HG03432 (cell line): ENCODE results near the gene KLHL18.
A peak's percentile ranks its signal among the peaks of the same experiment; 100 is the strongest.
"Not testable (repeated sequence)": the region's sequence is repeated elsewhere in the genome, so short reads cannot be mapped to it uniquely, and the experiment has no call there.

Experiments used
- ATAC-seq: cut with Tn5 transposase; IDR thresholded peaks from one replicate; pipeline ENCODE4 v1.9.1; 2021; ENCODE audit warnings: mild to moderate bottlenecking, moderate library complexity; ENCODE audit not compliant: unreplicated experiment

KLHL18 gene

DNA sequence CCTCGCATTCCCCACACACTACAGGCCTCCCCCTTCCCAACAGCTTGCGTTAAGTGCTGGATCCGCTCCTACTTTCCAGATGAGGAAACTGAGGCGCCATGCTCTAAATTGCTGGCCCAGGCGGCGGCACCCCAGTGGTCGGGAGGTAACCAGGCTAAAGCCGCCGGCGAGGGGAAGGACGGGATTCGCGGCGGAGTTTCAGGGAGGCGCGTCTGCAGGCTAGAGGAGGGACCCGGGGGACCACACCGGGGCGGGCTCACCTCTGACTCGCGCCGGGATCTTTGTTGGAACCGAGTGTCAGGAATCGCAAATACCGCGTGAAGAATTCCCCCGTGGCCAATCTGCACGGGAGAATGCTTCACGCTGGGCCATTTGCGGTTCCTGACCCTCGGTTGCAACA is 73.5 kb downstream of the KLHL18 start:
- ATAC-seq = no peak

DNA sequence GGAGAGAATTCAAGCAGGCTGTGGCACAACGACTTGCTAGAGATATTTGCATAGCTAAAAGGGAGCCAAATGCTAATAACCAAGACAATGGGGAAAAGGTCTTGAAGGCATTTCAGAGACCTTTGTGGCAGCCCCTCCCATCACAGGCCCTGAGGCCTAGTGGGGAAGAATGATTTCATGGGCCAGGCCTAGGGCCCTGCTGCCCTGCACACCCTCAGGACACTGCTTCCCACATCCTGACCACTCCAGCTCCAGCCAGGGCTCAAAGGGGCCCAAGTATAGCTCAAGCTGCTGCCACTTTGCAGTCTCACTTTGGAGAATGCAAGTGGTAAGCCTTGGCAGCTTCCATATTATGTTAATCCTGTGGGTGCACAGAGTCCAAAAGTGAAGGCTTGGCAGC is 76.6 kb downstream of the KLHL18 start:
- no peak for ATAC-seq

DNA sequence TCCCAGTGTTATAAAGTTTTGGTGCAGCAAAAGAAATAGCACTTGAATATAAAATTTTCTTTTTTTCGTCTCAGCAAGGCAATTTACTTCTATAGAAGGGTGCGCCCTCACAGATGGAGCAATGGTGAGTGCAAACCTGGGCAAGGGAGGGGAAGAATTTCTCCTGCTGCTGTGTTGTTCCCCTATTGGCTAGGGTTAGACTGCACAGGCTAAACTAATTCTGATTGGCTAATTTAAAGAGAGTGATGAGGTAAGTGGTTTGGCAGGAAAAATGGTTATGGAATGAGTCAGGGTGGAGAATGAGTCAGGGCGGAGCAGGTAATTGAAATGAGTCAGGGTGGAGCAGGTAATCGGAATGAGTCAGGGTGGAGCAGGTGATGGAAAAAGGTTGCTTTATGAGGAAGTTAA is 77.4 kb downstream of the KLHL18 start:
- not testable (repeated sequence) for ATAC-seq

DNA sequence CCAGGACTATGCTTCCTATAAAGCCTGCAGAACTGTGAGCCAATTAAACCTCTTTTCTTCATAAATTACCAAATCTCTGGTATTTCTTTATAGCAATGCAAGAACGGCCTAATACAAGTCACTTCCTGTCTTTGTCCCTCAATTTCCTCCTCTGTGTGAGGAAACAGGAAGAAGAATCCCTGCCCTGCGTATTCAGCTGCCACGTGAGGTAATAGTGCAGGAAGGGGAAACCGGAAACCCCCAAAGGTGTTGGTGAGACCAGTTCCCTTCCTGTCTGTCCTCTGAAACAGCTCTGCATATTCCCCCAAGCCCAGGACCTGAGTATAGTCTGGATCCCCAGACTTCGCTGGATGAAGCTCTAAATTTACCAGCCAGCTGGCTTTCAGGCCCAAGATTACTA is 80.0 kb downstream of the KLHL18 start:
- ATAC-seq = no peak

DNA sequence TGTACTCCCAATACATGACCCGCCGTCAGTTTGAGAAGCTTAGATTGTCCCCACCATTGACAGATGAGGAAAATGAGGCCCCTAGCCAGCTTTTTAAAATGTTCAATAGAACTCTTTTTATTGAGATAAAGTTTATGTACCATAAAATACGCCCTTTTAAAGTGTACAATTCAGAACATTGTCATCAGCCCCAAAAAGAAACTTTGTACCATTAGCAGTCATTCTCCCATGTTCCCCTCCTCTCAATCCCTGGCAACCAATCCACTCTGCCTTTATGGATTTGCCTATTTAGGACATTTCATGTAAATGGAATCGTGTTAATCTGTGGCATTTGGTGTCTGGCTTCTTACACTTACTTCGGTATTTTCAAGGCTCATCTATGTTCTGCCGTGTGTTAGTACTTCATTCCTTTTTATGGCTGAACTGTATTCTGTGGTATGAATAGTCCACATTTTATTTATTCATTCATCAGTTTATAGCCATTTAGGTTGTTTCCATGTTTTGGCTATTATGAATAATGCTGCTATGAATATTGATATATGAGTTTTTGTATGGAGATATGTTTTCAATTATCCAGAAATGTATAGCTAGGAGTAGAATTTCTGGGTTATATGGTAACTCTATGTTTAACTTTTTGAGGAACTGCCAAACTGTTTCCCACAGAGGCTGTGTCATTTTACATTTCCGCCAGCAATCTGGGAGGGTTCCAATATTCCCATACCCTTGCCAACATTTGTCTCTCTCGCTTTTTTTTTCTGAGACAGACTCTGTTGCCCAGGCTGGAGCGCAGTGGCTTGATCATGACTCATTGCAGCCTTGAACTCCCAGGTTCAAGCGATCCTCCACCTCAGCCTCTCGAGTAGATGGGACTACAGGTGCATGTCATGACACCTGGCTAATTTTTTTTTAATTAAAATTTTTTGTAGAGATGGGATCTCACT is 82.7 kb downstream of the KLHL18 start:
- no peak for ATAC-seq

DNA sequence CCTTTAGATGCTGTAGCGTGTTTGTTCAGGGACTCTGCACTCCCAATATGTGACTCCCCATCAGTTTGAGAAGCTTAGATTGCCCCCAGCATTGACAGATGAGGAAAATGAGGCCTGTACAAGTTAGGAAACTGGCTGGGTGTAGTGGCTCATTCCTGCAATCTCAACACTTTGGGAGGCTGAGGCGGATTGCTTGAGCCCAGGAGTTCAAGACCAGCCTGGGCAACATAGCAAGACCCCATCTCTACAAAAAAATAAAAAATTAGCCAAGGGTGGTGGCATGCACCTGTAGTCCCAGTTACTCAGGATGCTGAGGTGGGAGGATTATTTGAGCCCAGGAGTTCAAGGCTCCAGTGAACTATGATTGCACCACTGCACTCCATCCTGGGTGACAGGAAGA is 84.1 kb downstream of the KLHL18 start:
- no peak for ATAC-seq

DNA sequence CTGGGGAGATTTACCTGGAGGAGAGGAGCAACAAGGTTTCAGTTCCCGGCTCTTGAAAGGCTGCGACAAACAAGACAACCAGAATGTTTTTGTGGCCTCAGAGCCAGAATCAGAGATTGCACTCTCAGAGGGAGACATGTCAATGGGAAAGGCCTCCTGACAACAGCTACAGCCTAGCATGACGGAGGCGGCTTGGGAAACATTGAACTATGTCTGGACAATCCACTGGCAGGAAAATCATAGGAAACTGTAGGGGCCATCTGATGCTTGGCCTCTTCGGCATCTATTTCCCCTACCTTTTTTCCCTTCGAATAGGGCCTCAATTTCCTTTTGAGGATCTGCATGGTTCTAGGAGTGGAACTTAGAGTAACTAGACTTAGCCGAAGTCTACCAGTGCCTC is 84.9 kb downstream of the KLHL18 start:
- no peak for ATAC-seq

DNA sequence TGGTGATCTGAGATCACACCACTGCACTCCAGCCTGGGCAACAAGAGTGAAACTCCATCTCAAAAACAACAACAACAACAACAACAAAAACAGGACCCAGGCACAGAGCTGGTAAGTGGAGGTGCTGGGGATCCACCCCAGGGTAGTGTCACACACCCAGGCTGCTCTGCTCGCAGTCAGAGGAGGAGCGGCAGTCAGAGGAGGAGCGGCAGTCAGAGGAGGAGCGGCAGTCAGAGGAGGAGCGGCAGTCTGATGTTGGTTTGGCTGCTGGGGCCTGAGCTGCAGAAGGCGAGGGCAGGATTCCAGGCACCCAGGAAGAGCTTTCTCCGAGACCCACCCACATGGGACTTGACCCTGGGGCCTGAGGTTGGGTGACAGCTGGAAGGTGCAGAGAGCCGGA is 87.3 kb downstream of the KLHL18 start:
- not testable (repeated sequence) for ATAC-seq

DNA sequence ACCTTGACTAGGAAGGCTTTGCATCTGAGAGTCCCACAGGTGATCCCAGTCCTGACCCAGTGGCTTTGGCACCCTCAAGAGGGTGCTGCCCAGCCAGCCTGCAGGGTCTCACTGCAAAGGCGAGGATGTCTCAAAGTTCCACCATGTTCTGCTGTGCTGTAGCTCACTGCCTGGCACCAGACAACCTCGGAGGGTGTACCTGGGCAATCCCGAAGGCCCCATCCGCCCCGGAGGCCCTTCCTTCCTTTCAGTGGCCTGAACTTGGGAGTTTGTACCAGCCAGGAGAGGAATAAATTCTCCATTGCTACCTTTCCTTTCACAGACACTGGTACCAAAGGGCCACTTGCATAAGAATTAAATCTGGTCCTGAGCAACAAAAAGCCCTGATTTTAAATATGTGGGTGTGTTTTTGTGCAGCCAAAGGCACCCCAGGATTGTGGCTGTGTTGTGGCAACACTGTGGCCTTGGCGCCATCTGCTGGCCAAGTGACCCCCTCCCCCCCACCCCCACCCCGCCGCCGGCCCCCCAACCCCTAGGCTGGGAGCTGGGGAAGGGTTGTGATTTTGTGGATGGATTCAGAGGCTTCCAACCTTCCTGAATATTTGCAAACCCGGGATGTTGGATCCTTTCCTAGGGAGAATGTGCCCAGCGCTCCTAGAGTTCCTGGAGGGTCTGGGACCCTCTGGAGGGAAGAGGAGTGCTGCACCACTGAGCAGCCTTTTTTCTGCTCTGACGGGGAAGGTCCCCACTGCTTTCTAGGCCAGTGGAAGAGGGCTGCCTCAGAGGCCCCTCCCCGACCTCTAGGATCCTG is 88.3 kb downstream of the KLHL18 start:
- ATAC-seq = no peak

DNA sequence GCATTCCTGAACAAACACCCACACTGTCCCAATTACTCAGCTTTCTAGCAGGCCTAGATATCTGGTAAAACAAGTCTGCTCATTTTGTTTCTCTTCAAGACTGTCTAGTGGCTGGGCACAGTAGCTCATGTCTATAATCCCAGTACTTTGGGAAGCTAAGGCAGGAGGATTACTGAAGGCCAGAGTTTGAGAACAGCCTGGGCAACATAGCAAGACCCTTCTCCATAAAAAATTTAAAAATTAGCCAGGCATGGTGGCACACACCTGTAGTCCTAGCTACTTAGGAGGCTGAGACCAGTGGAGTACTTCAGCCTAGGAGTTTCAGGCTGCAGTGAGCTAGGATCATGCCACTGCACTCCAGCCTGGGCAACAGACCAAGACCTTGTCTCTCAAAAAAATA is 91.8 kb downstream of the KLHL18 start:
- ATAC-seq = no peak

DNA sequence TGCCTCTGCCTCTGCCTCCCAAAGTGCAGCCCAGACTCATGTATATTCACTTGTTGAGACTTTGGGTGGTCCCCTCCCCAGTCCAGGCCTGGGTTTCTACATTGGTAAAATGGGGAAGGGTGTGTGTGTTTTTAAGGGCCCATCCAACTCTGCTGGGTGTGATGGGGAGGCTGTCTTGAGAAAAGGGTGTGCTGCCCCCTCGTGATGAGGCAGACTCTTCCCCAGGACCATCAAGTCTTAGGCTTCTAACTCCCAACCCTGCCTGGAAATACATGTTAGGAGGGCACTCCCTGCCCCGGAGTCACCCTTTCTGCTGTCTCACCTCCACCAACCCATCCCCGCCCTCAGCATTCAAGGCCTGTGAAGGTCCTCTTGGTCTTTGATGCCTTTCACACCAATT is 93.6 kb downstream of the KLHL18 start:
- ATAC-seq = no peak

DNA sequence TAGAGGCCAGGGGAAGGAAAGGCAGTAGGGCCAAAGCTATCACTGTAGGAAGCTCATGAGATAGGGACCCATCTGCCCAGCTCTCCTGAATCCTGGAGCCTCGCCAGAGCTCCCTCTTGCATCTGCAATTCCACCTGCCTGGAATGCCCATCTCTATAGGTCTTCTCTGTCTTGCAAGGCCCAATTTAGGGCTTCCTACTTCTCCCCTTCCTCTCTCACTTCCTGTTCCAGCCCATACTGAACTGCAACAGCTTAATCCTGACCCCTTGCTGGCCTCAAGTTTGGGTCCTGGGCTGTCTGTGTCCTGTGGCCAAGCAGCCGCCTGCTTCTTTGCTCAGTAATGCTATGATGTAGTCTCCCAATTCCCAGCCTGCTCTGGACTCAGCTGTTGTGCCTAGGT is 94.4 kb downstream of the KLHL18 start:
- no peak for ATAC-seq

DNA sequence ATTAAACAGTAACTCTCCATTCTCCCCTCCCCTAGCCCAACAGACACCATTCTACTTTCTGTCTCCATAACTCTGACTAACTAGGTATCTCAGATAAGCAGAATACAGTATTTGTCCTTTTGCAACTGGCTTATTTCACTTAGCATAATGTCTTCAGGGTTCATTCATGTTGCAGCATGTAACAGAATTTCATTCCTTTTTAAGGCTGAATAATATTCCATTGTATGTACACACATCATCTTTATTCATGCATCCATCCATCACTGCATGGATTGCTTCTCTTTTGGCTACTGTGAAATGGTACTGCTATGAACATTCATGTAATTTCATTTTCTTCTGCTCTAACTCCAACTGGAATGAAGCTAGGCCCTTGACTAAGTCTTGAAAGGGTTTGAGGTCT is 96.1 kb downstream of the KLHL18 start:
- no peak for ATAC-seq

DNA sequence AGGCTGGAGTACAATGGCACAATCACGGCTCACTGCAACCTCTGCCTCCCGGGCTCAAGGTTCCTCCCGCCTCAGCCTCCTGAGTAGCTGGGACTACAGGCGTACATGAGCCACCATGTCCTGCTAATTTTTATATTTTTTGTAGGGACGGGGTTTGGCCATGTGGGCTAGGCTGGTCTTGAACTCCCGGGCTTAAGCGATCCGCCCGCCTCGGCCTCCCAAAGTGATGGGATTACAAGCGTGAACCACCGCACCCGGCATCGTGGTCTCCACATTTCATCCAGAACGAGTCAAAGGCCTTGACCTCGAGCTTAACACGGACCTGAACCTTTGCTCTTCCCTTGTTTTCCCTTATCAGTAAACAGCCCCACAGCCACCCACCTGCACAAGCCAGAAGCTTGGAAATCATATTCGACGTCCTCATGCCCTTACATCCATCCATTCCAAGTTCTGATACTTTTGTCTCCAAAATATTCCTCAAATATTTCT is 96.7 kb downstream of the KLHL18 start:
- no peak for ATAC-seq

DNA sequence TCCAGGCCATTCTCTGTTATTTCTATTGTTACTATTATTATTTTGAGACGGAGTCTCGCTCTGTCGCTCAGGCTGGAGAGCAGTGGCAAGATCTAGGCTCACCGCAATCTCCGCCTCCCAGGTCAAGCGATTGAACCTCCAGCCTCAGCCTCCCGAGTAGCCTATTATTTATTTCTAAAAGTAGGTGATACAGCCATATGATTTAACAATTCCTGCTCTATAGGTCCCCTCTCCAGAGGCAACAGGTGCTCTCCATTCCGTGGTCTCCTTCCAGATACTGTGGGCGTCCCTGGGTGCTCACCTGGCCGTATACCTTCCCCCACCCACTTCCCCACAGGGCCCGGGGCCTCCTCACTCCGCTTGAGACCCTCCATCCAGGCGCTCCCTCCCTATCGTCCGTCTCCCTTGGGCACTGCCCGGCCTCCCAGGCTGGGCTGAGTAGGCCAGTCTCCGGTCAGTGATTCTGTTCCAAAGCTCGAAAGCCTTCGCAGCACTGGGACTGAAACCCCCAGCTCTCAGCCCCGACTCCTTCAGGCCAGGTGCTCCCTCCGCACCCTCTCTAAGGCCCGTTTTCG is 97.4 kb downstream of the KLHL18 start:
- ATAC-seq = no peak

DNA sequence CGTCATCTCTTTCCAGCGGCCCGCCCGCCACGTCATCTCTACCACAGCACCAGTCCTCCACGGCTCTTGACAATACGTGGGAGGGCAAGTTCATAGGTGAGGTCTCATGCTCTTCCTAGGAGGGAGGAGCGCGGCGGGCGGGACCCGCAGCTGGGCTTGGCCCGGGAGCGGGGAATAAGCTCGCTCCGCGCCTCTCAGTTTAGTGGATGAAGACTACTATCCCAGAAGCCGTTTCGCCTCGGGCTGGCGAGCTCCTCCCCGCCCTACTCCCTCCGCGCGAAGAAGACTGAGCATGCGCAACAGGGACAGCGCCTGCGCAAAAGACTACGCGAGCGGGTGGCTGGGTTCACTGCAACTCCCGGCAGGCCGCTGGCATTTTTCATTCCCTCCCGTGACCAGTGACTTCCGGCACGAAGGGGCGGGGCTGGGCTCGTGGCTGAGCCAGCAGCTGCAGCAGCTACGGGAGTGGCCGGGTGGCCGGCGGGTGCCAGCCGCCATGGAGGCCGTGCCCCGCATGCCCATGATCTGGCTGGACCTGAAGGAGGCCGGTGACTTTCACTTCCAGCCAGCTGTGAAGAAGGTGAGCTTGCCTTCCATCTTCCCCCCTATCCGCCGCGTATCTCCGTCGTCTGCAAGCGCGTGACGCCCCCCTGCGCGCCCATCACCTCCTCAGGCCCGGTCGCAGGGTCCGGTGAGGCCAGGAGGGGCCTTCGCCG is 98.0 kb downstream of the KLHL18 start, which contains the start of gene PTPN23:
Gene PTPN23, plus strand, starts transcription at position 421 of the 716 bp plus-strand sequence. Its CDS starts 76 bp downstream, at position 497.
- ATAC-seq = peak; percentile 81

DNA sequence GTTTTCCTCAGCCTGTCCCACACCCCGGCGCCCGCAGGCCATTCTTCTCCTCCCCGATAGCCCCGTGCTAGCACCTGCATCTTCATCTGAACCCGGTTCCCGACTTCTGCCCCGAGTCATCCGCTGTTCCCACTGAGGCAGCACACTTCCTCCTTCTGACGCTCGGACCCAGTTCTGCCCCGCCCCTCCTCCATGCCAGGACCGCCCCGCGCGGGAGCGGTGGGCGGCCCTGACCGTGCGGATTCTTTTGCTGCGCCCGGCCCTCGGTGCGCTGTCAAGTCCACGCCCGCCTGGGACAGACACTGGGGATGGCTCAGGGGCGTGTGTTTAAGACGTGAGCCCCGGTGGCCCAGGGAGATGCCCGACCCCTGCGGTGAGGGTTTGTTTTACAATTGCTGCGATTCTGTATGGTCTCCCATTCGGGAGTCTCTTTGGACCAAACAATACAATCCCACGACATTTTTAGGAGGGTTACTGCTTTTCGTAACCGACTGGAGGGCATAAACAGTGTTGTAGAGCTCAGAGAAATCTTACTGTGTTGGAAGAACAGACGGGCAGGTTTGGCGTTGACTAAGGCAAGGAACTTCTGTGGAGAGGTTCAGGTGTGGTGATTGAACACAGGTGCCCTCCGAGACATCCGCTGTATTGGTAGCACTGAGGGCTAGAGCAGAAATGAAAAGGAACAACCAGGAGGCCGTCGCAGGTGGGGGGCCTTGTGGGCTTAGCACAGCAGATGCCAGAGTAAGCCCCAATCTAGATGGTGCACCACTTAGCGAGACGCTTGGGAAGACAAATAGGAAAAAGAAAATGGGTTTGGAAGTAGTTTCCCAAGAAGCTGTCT is 98.8 kb downstream of the KLHL18 start:
- ATAC-seq = peak; percentile 71

DNA sequence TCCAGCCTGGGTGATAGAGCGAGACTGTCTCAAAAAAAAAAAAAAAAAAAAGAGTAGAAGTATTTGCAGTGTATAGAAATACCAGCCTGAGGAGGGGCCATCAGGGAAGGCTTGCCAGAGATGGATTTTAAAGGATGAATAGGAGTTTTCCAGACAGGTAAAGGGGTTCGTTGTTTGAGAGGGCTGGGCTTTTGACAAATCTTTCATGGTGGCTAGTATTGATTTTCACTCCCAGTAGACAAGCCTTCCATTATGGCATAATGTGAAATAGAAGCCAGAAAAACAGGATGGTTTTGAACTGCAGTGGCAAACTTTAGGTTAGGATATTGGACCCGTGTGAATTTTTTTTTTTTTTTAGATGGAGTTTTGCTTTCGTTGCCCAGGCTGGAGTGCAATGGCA is 101.7 kb downstream of the KLHL18 start:
- no peak for ATAC-seq

DNA sequence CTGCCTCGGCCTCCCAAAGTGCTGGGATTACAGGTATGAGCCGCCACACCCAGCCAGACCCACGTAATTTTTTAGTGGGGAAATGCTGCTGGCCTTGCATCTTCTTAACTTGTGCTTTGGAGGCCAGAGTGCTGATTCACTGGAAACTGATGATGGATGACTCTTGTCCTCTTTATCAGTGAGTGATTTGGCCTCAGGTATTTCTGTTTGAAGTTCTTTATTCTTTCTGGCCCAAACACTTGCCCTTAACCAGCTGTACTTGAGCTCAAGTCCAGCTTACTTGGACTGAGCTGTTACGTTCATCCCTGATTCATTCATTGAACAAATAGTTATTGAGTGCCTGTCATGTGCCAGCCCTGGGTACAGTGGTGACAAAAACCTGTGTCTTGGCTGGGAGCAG is 102.3 kb downstream of the KLHL18 start:
- ATAC-seq = no peak

DNA sequence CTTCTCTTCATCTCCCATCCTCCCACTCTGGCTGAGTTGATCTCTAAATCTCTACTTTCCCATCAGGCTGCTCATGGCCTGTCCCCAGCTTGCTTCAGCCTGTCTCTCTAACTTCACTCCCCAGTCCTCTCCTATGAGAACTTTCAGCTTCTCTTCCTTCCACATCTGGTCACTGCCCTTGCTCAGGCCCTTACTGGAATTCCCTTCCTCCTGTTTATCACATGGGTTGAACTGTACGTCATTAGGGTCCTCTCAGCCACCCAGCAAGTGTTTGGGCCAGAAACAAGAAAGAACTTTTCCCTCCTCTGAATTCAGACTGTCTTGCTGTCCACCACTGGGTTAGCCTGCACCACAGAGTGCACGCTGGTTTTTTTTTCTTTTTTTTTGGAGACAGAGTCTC is 103.1 kb downstream of the KLHL18 start:
- ATAC-seq = no peak
